ENCODE measurements around the gene SLAMF8.

The SLAMF8 gene

GRCh38 chr1:159877695-159878444 is 51.2 kb downstream of the SLAMF8 start:
- DNase-seq (ENCODE audit: low read depth in 1 of 2, low spot score in 1 of 2) = no peak
- no peak for TF ChIP-seq CTCF (IDR thresholded peaks at IDR 0.05; ENCODE audit: insufficient read depth, low read length)
- no peak for TF ChIP-seq POLR2AphosphoS5 (IDR thresholded peaks at IDR 0.05; ENCODE audit: low read depth)
- TF ChIP-seq GABPA (IDR thresholded peaks at IDR 0.05; ENCODE audit: low read depth) = no peak
- no peak overlapping the region for H3K27ac ChIP-seq (replicated peaks)
- no peaks in the 10 kb centered on the region for H3K27me3 ChIP-seq (ENCODE audit: insufficient read depth, poor library complexity, severe bottlenecking)
- H3K4me3 ChIP-seq (replicated peaks; ENCODE audit: insufficient read depth, low read length) = no peak overlapping the region

GRCh38 chr1:159879136-159879535 is 52.5 kb downstream of the SLAMF8 start:
- TF ChIP-seq CTCF (IDR thresholded peaks at IDR 0.05; ENCODE audit: insufficient read depth, low read length) (no peak), POLR2AphosphoS5 (IDR thresholded peaks at IDR 0.05; ENCODE audit: low read depth) (no peak), GABPA (IDR thresholded peaks at IDR 0.05; ENCODE audit: low read depth) (no peak), SPI1 (IDR thresholded peaks at IDR 0.05; ENCODE audit: borderline replicate concordance, low read depth) (no peak)
- TF ChIP-seq, protein P1, sequence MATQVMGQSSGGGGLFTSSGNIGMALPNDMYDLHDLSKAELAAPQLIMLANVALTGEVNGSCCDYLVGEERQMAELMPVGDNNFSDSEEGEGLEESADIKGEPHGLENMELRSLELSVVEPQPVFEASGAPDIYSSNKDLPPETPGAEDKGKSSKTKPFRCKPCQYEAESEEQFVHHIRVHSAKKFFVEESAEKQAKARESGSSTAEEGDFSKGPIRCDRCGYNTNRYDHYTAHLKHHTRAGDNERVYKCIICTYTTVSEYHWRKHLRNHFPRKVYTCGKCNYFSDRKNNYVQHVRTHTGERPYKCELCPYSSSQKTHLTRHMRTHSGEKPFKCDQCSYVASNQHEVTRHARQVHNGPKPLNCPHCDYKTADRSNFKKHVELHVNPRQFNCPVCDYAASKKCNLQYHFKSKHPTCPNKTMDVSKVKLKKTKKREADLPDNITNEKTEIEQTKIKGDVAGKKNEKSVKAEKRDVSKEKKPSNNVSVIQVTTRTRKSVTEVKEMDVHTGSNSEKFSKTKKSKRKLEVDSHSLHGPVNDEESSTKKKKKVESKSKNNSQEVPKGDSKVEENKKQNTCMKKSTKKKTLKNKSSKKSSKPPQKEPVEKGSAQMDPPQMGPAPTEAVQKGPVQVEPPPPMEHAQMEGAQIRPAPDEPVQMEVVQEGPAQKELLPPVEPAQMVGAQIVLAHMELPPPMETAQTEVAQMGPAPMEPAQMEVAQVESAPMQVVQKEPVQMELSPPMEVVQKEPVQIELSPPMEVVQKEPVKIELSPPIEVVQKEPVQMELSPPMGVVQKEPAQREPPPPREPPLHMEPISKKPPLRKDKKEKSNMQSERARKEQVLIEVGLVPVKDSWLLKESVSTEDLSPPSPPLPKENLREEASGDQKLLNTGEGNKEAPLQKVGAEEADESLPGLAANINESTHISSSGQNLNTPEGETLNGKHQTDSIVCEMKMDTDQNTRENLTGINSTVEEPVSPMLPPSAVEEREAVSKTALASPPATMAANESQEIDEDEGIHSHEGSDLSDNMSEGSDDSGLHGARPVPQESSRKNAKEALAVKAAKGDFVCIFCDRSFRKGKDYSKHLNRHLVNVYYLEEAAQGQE (IDR thresholded peaks at IDR 0.05; ENCODE audit: insufficient replicate concordance, low read depth) = no peak
- no peak overlapping the region for H3K27ac ChIP-seq (replicated peaks)
- DNase-seq (ENCODE audit: low read depth in 1 of 2, low spot score in 1 of 2) = no peak

DNA sequence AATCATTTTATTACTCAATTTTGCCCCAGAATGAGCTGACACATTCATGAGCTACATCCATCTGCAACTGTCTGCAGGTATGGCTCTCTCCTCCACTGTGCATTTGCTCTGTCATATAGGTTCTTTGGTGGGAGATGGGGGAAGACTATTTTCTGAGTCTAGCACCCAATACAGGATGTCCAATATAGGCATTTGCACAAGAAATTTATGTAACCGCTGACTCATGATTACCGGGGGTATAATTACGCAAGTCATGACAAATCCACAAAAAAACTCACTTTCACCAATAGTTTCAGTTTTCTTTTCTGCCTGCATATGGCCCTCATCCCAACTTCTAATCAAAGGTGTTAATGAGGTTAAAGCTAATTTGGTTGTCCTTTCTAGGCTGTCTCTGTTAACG is 53.3 kb downstream of the SLAMF8 start:
- no peak overlapping the region for H3K27ac ChIP-seq (replicated peaks)
- H3K27me3 ChIP-seq (ENCODE audit: insufficient read depth, poor library complexity, severe bottlenecking) = no peaks in the 10 kb centered on the region
- peak; percentile 63 to 68 for DNase-seq (ENCODE audit: low read depth in 1 of 2, low spot score in 1 of 2)
- H3K4me3 ChIP-seq (replicated peaks; ENCODE audit: insufficient read depth, low read length) = no peak overlapping the region
- no peak for TF ChIP-seq CTCF (IDR thresholded peaks at IDR 0.05; ENCODE audit: insufficient read depth, low read length)
- no peak for TF ChIP-seq GABPA (IDR thresholded peaks at IDR 0.05; ENCODE audit: low read depth)
- TF ChIP-seq SPI1 (IDR thresholded peaks at IDR 0.05; ENCODE audit: borderline replicate concordance, low read depth) = no peak
- TF ChIP-seq POLR2AphosphoS5 (IDR thresholded peaks at IDR 0.05; ENCODE audit: low read depth) = no peak
- TF ChIP-seq, protein P1 (IDR thresholded peaks at IDR 0.05; ENCODE audit: insufficient replicate concordance, low read depth) = no peak

More at GRCh38 chr1:159879136-159879535, 52.5 kb downstream of the SLAMF8 start:
- H3K4me3 ChIP-seq (replicated peaks; ENCODE audit: insufficient read depth, low read length) = no peak overlapping the region
- no peaks in the 10 kb centered on the region for H3K27me3 ChIP-seq (ENCODE audit: insufficient read depth, poor library complexity, severe bottlenecking)

All from HL-60 (cell line).